SH-SY5Y (cell line): ENCODE results near the gene ANO10.

ENCODE experiments used
- GATA2 ChIP-seq: IDR thresholded peaks from 2 replicates; pipeline ENCODE4 v1.6.1; 2011; ENCODE audit warnings: mild to moderate bottlenecking, low read depth, low read length
- GATA3 ChIP-seq: IDR thresholded peaks from 2 replicates; pipeline ENCODE4 v1.6.1; 2011; ENCODE audit warnings: low read depth, mild to moderate bottlenecking, low read length, moderate library complexity

DNA sequence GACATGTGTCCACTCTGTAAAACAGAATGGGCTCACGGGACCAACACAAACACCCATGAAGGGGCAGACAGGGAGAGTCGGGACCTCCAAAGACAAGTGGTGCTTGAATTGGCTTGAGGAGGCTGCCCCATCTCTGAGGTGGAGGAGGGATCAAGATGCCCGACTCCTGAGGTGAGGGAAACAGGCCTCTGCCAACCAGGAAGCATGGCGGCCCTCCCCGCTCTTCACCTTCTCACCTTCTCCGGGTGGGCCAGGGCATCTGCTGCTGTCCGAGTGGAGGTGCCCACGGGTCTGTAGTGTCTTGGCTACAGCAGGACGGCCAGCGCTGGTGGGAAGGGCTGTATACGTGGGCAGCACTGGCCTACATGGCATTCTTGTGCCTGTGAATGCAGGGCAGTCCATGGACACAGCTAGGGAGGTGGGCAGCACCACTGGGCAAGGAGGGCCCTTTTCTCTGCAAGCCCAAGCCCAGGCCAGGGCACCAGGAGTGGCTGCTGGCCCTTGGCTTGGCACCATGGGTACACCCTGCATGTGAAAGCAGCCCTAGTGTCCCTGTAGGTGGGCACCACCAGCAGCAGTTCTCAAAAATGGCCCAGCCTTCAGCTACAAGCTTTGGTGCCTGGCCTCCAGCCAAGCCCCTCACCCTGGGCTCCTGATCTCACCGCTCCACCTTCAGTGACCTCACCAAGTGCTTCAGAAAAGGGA is 256.1 kb downstream of the ANO10 start:
- TF ChIP-seq GATA2 (no peak), GATA3 (no peak)
